H9 (cell line): ENCODE results near the gene TMEM253. TPM values are rescaled to one million over a fixed set of nuclear protein-coding genes. Genes with fewer than 3 reads are reported as not detected.

Source experiments
- DNase-seq: peaks from one replicate; pipeline ENCODE4 v3.0.0-alpha.2; 2017
- H2AFZ ChIP-seq: one replicate; pipeline ENCODE4 v1.6.1; 2013; ENCODE audit warnings: mild to moderate bottlenecking, low read length, control low read depth, moderate library complexity
- H2AK5ac ChIP-seq: 2 replicates; pipeline ENCODE4 v1.6.1; 2013; ENCODE audit warnings: low read length, control low read depth, mixed read lengths; ENCODE audit not compliant: insufficient read length
- H2BK120ac ChIP-seq: one replicate; pipeline ENCODE4 v1.6.1; 2013; ENCODE audit warnings: low read depth, mild to moderate bottlenecking, low read length, control low read depth, inconsistent platforms; ENCODE audit not compliant: poor library complexity, severe bottlenecking
- H2BK12ac ChIP-seq: 2 replicates; pipeline ENCODE4 v1.6.1; 2013; ENCODE audit warnings: low read length, control low read depth, mixed read lengths, low read depth; ENCODE audit not compliant: insufficient read length
- H2BK15ac ChIP-seq: 2 replicates; pipeline ENCODE4 v1.6.1; 2013; ENCODE audit warnings: low read depth, low read length, control low read depth
- H2BK20ac ChIP-seq: one replicate; pipeline ENCODE4 v1.6.1; 2013; ENCODE audit warnings: low read depth, mild to moderate bottlenecking, low read length, control low read depth, inconsistent platforms; ENCODE audit not compliant: poor library complexity, severe bottlenecking
- H2BK5ac ChIP-seq: 2 replicates; pipeline ENCODE4 v1.6.1; 2013; ENCODE audit warnings: low read length, control low read depth, mixed read lengths; ENCODE audit not compliant: insufficient read length
- H3K14ac ChIP-seq: 2 replicates; pipeline ENCODE4 v1.6.1; 2013; ENCODE audit warnings: low read length, control low read depth; ENCODE audit not compliant: insufficient read depth
- H3K18ac ChIP-seq: 2 replicates; pipeline ENCODE4 v1.6.1; 2013; ENCODE audit warnings: low read depth, mild to moderate bottlenecking, mixed read lengths, low read length, control low read depth; ENCODE audit not compliant: insufficient read length
- H3K23ac ChIP-seq: 2 replicates; pipeline ENCODE4 v1.6.1; 2013; ENCODE audit warnings: low read length, control low read depth, mixed read lengths, low read depth; ENCODE audit not compliant: insufficient read length
- H3K23me2 ChIP-seq: 2 replicates; pipeline ENCODE4 v1.6.1; 2013; ENCODE audit warnings: low read depth, mild to moderate bottlenecking, mixed read lengths, low read length, control low read depth; ENCODE audit not compliant: insufficient read length, poor library complexity, severe bottlenecking
- H3K27ac ChIP-seq: 2 replicates; pipeline ENCODE4 v1.5.1; 2013; ENCODE audit warnings: low read length, control low read depth, mixed read lengths, low read depth; ENCODE audit not compliant: insufficient read length
- H3K27me3 ChIP-seq: 2 replicates; pipeline ENCODE4 v1.6.1; 2013; ENCODE audit warnings: low read length, control low read depth, inconsistent platforms; ENCODE audit not compliant: insufficient read depth
- H3K4ac ChIP-seq: 2 replicates; pipeline ENCODE4 v1.6.1; 2013; ENCODE audit warnings: low read depth, mild to moderate bottlenecking, control low read depth, inconsistent platforms, low read length, moderate library complexity
- H3K4me1 ChIP-seq: 2 replicates; pipeline ENCODE4 v1.6.1; 2013; ENCODE audit warnings: low read length, control low read depth, inconsistent platforms; ENCODE audit not compliant: insufficient read depth
- H3K4me2 ChIP-seq: 2 replicates; pipeline ENCODE4 v1.6.1; 2013; ENCODE audit warnings: low read length, control low read depth, mixed read lengths; ENCODE audit not compliant: insufficient read length, insufficient read depth
- H3K56ac ChIP-seq: 2 replicates; pipeline ENCODE4 v1.6.1; 2013; ENCODE audit warnings: low read depth, mild to moderate bottlenecking, mixed read lengths, low read length, control low read depth; ENCODE audit not compliant: insufficient read length
- H3K79me1 ChIP-seq: 2 replicates; pipeline ENCODE4 v1.6.1; 2013; ENCODE audit warnings: low read depth, mild to moderate bottlenecking, moderate library complexity, low read length, control low read depth, inconsistent platforms; ENCODE audit not compliant: insufficient read depth, poor library complexity, severe bottlenecking
- H3K79me2 ChIP-seq: 2 replicates; pipeline ENCODE4 v1.6.1; 2013; ENCODE audit warnings: low read length, control low read depth, inconsistent platforms; ENCODE audit not compliant: insufficient read depth
- H3K9ac ChIP-seq: 2 replicates; pipeline ENCODE4 v1.6.1; 2013; ENCODE audit warnings: low read length, control low read depth, mixed read lengths; ENCODE audit not compliant: insufficient read length; ENCODE audit errors: extremely low read depth
- H3K9me3 ChIP-seq: one replicate; pipeline ENCODE4 v1.6.1; 2013; ENCODE audit warnings: low read depth, low read length, inconsistent platforms; ENCODE audit not compliant: control insufficient read depth
- H3T11ph ChIP-seq: one replicate; pipeline ENCODE4 v1.6.1; 2013; ENCODE audit warnings: mild to moderate bottlenecking, low read length, control low read depth, inconsistent platforms
- H4K20me1 ChIP-seq: one replicate; pipeline ENCODE4 v1.6.1; 2013; ENCODE audit not compliant: control insufficient read depth, insufficient read length, insufficient read depth
- H4K5ac ChIP-seq: 2 replicates; pipeline ENCODE4 v1.6.1; 2013; ENCODE audit warnings: low read depth, mild to moderate bottlenecking, mixed read lengths, low read length, control low read depth; ENCODE audit not compliant: insufficient read length
- H4K8ac ChIP-seq: replicated peaks from 2 replicates; pipeline ENCODE4 v1.6.1; 2013; ENCODE audit warnings: low read length, control low read depth, mixed read lengths, low read depth; ENCODE audit not compliant: insufficient read length
- H4K91ac ChIP-seq: 2 replicates; pipeline ENCODE4 v1.6.1; 2013; ENCODE audit warnings: low read depth, mild to moderate bottlenecking, moderate library complexity, mixed read lengths, low read length, control low read depth; ENCODE audit not compliant: insufficient read length
- H3K27ac Mint-ChIP-seq, 3 experiments: 2 replicates in 2 of 3; 3 replicates in 1 of 3; pipeline ENCODE4 v1.8.0; 2020 to 2021; ENCODE audit warnings: mixed read lengths in 3 of 3, mild to moderate bottlenecking in 1 of 3, moderate library complexity in 1 of 3
- H3K27me3 Mint-ChIP-seq: 2 replicates; pipeline ENCODE4 v1.8.0; 2021; ENCODE audit warnings: low read depth, mild to moderate bottlenecking, moderate library complexity, mixed read lengths
- H3K36me3 Mint-ChIP-seq, 3 experiments: 2 replicates in 2 of 3; 3 replicates in 1 of 3; pipeline ENCODE4 v1.8.0; 2020 to 2021; ENCODE audit warnings: low read depth in 3 of 3, mixed read lengths in 3 of 3; ENCODE audit not compliant: insufficient read depth in 1 of 3
- H3K4me1 Mint-ChIP-seq, 2 experiments: 2 replicates each; pipeline ENCODE4 v1.8.0; 2020; ENCODE audit warnings: mixed read lengths in 2 of 2
- H3K4me3 Mint-ChIP-seq, 2 experiments: 2 replicates in 1 of 2; 3 replicates in 1 of 2; pipeline ENCODE4 v1.8.0; 2020 to 2021; ENCODE audit warnings: mild to moderate bottlenecking in 2 of 2, mixed read lengths in 2 of 2, moderate library complexity in 1 of 2
- H3K9me3 Mint-ChIP-seq, 2 experiments: 2 replicates in 1 of 2; 3 replicates in 1 of 2; pipeline ENCODE4 v1.8.0; 2020; ENCODE audit warnings: mild to moderate bottlenecking in 2 of 2, mixed read lengths in 2 of 2, moderate library complexity in 1 of 2
- CTCF ChIP-seq: fragments of 200-600 bp; sonication (generic); conservative IDR thresholded peaks from 3 replicates; pipeline ENCODE4 v1.8.0; 2021; ENCODE audit warnings: antibody characterized with exemption, mild to moderate bottlenecking
- WGBS: extraction: QIAGEN DNeasy Blood & Tissue Kit; methylation state at CpG from one replicate; pipeline ENCODE4 v1.1.7; 2013; ENCODE audit warnings: missing lambda C conversion rate, low lambda C conversion rate, mixed read lengths; ENCODE audit not compliant: insufficient read length; ENCODE audit errors: extremely low coverage; 5-methylcytosine and 5-hydroxymethylcytosine counted together
- total RNA-seq: library from RNA; stranded (reverse); gene quantifications from 2 replicates; pipeline ENCODE4 v1.2.1, GENCODE V29; 2021

Gene TMEM253
- total RNA-seq, 1 experiment from 2014 or later, result 2.2 TPM

GRCh38 chr14:21053184-21054122 lies 47.4 kb upstream of the TMEM253 start:
- no peak overlapping the region for H3K9ac ChIP-seq
- H4K91ac ChIP-seq, result no peak overlapping the region
- H3K36me3 Mint-ChIP-seq, result no peaks in the 10 kb centered on the region
- no peak overlapping the region for H2BK15ac ChIP-seq
- no peak for TF ChIP-seq CTCF
- no peak for DNase-seq
- no peak overlapping the region for H3K14ac ChIP-seq
- H3K9me3 Mint-ChIP-seq, result no peaks in the 10 kb centered on the region
- H3K27ac ChIP-seq, result no peak overlapping the region
- H3K27me3 ChIP-seq, result no peaks in the 10 kb centered on the region
- H3K9me3 ChIP-seq, result no peaks in the 10 kb centered on the region
- no peaks in the 10 kb centered on the region for H3K79me1 ChIP-seq
- H3K18ac ChIP-seq, result no peak overlapping the region
- no peaks in the 10 kb centered on the region for H4K20me1 ChIP-seq
- no peak overlapping the region for H4K8ac ChIP-seq
- H3K27ac Mint-ChIP-seq, result peak overlapping the region in 1 of 3 experiments; percentile 80; a peak in 2 of 7 replicates
- no peak overlapping the region for H2AK5ac ChIP-seq
- no peak overlapping the region for H3T11ph ChIP-seq
- no peak overlapping the region for H3K23ac ChIP-seq
- peaks cover 4% of the 10 kb centered on the region; the same call in 1 of the 2 replicates for H3K27me3 Mint-ChIP-seq
- H2BK20ac ChIP-seq, result no peak overlapping the region
- H2AFZ ChIP-seq, result no peak overlapping the region
- no peaks in the 10 kb centered on the region for H3K79me2 ChIP-seq
- no peak overlapping the region for H3K4me3 Mint-ChIP-seq
- H3K23me2 ChIP-seq, result no peaks in the 10 kb centered on the region
- no peak overlapping the region for H3K4ac ChIP-seq
- H3K56ac ChIP-seq, result no peak overlapping the region
- no peaks in the 10 kb centered on the region; the same call in 1 of the 2 replicates for H3K4me1 ChIP-seq
- no peak overlapping the region for H2BK120ac ChIP-seq
- H3K4me1 Mint-ChIP-seq, result peaks cover 11 to 14% of the 10 kb centered on the region in 2 experiments
- H2BK12ac ChIP-seq, result no peak overlapping the region
- H2BK5ac ChIP-seq, result no peak overlapping the region
- WGBS, result no CpG with 5 or more reads among the region's 20 CpGs
- no peak overlapping the region for H3K4me2 ChIP-seq
- H4K5ac ChIP-seq, result no peak overlapping the region
